ENCODE measurements around the gene GTF3C4.

GRCh38 chr9:132683873-132684272 lies 13.6 kb downstream of the GTF3C4 start:
- TF ChIP-seq SMC3 (IDR thresholded peaks at IDR 0.05) (no peak), CTCF (IDR thresholded peaks at IDR 0.05) (no peak), RAD21 (conservative IDR thresholded peaks at IDR 0.05 in 1 of 2, IDR thresholded peaks at IDR 0.05 in 1 of 2) (no peak), PBX3 (IDR thresholded peaks at IDR 0.05) (no peak), BCL3 (IDR thresholded peaks at IDR 0.05) (no peak), KDM1A (IDR thresholded peaks at IDR 0.05; ENCODE audit: low read depth) (no peak), ZNF302 (CRISPR knock-in tag; IDR thresholded peaks at IDR 0.05) (no peak), ESRRA (IDR thresholded peaks at IDR 0.05; ENCODE audit: borderline replicate concordance, low read length) (no peak), RARB (CRISPR knock-in tag; IDR thresholded peaks at IDR 0.05) (no peak)
